ENCODE measurements around the gene TMEFF2. TPM values are rescaled to one million over a fixed set of nuclear protein-coding genes. Genes with fewer than 3 reads are reported as not detected.

TMEFF2 gene
- total RNA-seq, 4 donors from 2014 or later, result 0.27 to 0.32 TPM; not detected in 2

DNA sequence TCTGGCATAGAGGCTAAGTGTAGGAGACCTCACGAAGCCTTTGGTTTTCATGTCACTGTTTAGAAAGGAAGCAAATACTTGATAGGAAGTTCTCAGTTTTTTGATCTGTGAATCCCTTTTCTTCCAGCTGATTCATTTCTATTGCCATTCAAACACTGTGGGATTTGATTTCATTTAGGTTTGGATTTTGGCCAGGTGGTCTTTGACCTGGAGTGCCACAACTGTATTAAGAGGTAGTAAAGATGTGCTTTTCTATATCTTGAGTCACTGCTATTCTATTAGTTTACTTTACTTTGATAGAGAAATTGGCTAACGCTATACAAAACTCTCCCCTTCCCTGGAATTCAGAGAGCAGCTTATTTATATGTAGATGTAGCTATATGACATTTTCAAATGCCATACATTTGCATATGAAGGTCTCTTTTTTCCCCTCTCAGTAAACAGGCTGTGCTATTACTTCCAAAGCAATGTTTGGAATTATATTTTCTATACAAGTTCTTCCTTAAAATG lies 215.5 kb downstream of the TMEFF2 start:
- Histone ChIP-seq H3K27me3 (no peaks in the 10 kb centered on the region), H3K27ac (no peak overlapping the region), H3K4me3 (no peak overlapping the region), H3K36me3 (no peaks in the 10 kb centered on the region), H3K4me1 (peaks cover 0 to 7% (median 0%) of the 10 kb centered on the region in 4 donors), H3K9me3 (no peaks in the 10 kb centered on the region)
- TF ChIP-seq EP300 (IDR thresholded peaks at IDR 0.05; ENCODE audit: low read depth), result no peak
- TF ChIP-seq, protein P1, sequence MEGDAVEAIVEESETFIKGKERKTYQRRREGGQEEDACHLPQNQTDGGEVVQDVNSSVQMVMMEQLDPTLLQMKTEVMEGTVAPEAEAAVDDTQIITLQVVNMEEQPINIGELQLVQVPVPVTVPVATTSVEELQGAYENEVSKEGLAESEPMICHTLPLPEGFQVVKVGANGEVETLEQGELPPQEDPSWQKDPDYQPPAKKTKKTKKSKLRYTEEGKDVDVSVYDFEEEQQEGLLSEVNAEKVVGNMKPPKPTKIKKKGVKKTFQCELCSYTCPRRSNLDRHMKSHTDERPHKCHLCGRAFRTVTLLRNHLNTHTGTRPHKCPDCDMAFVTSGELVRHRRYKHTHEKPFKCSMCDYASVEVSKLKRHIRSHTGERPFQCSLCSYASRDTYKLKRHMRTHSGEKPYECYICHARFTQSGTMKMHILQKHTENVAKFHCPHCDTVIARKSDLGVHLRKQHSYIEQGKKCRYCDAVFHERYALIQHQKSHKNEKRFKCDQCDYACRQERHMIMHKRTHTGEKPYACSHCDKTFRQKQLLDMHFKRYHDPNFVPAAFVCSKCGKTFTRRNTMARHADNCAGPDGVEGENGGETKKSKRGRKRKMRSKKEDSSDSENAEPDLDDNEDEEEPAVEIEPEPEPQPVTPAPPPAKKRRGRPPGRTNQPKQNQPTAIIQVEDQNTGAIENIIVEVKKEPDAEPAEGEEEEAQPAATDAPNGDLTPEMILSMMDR (IDR thresholded peaks at IDR 0.05), result no peak
- TF ChIP-seq POLR2A (IDR thresholded peaks at IDR 0.05), result no peak
- no peak for TF ChIP-seq POLR2AphosphoS5 (IDR thresholded peaks at IDR 0.05)
- DNase-seq, result no peak
- intact Hi-C loops (cut with DNase I; ENCODE audit: low total_unique reads), result no loop called here
- in situ Hi-C loops (cut with MboI; ENCODE audit: low pct_ligation_motif_present in 1 of 4, low pct_unique_long_range_greater_than_20kb in 1 of 4, low sequenced_read_pairs in 3 of 4), result no loop called here
- WGBS, 2 donors (ENCODE audit: low coverage in 1 of 2), result 25 to 38% methylated on average over 2 of the region's 2 CpGs

DNA sequence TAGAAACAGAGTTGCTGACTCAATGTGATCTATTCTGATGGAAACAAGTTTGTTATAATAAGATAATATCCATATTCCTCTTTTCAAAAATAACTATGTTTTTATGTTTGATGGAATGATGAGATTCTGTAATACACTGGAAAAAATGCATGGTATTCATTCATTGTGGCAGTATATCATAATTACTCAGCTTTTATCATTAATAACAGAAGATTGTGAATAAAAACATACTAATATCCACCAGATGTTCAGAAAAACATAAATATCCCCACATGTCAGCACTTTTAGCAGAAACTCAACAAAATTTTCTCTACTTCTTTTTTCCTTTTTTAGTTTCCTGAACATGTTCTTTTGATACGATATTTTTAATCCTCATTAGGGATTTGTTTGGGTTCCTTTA lies 217.0 kb downstream of the TMEFF2 start:
- H3K4me1 ChIP-seq, result peaks cover 0 to 7% (median 0%) of the 10 kb centered on the region in 4 donors
- H3K27ac ChIP-seq, result no peak overlapping the region
- no peaks in the 10 kb centered on the region for H3K9me3 ChIP-seq
- DNase-seq, result no peak
- no peaks in the 10 kb centered on the region for H3K36me3 ChIP-seq
- WGBS, 2 donors (ENCODE audit: low coverage in 1 of 2), result 62 to 70% methylated on average over 1 of the region's 1 CpG
- no peak for TF ChIP-seq POLR2A (IDR thresholded peaks at IDR 0.05)
- TF ChIP-seq EP300 (IDR thresholded peaks at IDR 0.05; ENCODE audit: low read depth), result no peak
- TF ChIP-seq, protein P1 (IDR thresholded peaks at IDR 0.05), result no peak
- H3K27me3 ChIP-seq, result no peaks in the 10 kb centered on the region
- in situ Hi-C loops (cut with MboI; ENCODE audit: low pct_ligation_motif_present in 1 of 4, low pct_unique_long_range_greater_than_20kb in 1 of 4, low sequenced_read_pairs in 3 of 4), result no loop called here
- intact Hi-C loops (cut with DNase I; ENCODE audit: low total_unique reads), result no loop called here
- no peak overlapping the region for H3K4me3 ChIP-seq

DNA sequence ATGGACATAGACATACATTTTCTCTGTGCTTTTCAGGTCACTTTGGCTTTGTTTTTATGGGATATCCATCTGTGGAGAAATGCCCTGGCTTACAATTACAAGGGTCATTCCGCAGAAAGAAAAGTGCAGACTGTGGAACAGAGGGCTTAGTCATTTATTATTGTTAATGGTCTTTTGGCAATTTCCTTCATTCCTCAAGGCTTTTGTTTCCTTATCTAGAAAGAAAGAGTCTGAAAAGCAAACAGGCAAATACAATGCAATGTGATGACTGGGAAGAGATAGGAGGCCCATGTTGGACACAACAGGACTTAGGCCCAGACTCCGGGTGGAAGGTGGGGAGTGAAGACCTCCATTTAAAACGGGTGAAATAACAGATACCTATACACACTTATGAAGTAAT lies 218.3 kb downstream of the TMEFF2 start:
- H3K4me3 ChIP-seq, result no peak overlapping the region
- intact Hi-C loops (cut with DNase I; ENCODE audit: low total_unique reads), result no loop called here
- peaks cover 0 to 7% (median 0%) of the 10 kb centered on the region in 4 donors for H3K4me1 ChIP-seq
- no peak for DNase-seq
- no peak overlapping the region for H3K27ac ChIP-seq
- in situ Hi-C loops (cut with MboI; ENCODE audit: low pct_ligation_motif_present in 1 of 4, low pct_unique_long_range_greater_than_20kb in 1 of 4, low sequenced_read_pairs in 3 of 4), result no loop called here
- H3K27me3 ChIP-seq, result no peaks in the 10 kb centered on the region
- H3K9me3 ChIP-seq, result no peaks in the 10 kb centered on the region
- 57 to 79% methylated on average over 3 of the region's 3 CpGs for WGBS, 2 donors (ENCODE audit: low coverage in 1 of 2)
- H3K36me3 ChIP-seq, result no peaks in the 10 kb centered on the region
- TF ChIP-seq EP300 (IDR thresholded peaks at IDR 0.05; ENCODE audit: low read depth), result no peak

DNA sequence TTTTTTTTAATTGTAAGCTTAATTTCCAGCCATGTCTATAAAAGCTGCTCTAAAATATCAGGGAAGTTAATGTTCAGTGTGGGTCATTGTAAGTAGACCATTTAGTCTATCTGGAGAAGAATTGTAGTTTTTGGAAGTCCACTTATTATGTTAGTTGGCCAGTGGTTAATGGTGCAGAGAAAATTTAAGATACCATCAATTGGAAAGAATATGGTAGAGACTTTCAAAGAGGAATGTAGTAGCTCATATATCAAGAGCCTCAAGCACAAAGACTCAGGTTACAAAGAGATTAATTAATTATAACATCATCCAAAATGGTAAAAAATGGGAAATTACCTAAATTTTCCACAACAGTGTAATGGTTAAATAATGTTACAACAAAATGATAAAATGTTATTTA lies 220.1 kb downstream of the TMEFF2 start:
- intact Hi-C loops (cut with DNase I; ENCODE audit: low total_unique reads) (no loop called here), in situ Hi-C loops (cut with MboI; ENCODE audit: low pct_ligation_motif_present in 1 of 4, low pct_unique_long_range_greater_than_20kb in 1 of 4, low sequenced_read_pairs in 3 of 4) (no loop called here)
- H3K4me1 ChIP-seq, result peaks cover 0 to 7% (median 0%) of the 10 kb centered on the region in 4 donors
- TF ChIP-seq POLR2A (IDR thresholded peaks at IDR 0.05), result no peak
- TF ChIP-seq POLR2AphosphoS5 (IDR thresholded peaks at IDR 0.05), result no peak
- TF ChIP-seq EP300 (IDR thresholded peaks at IDR 0.05; ENCODE audit: low read depth), result no peak
- H3K36me3 ChIP-seq, result no peaks in the 10 kb centered on the region
- H3K4me3 ChIP-seq, result no peak overlapping the region
- DNase-seq, result no peak
- H3K27me3 ChIP-seq, result no peaks in the 10 kb centered on the region
- H3K27ac ChIP-seq, result no peak overlapping the region
- no peaks in the 10 kb centered on the region for H3K9me3 ChIP-seq

DNA sequence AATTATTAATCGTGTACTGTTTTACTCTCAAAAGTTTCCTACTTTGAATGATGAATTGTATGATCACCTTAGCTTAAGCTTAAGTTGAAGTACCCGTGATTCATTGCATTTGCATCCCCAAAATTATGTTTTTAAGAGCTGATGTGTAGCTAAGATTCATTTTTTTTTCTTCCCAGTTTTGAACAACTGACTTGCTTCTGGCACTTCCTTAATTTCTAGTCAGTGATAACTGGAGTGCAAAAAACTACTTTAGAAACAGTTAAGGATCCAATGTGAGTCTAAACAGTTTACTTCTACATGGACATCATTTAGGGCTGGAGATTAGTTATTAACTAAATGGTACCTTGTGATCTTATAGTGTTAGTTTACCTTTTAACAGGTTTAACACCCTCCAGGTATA lies 223.9 kb downstream of the TMEFF2 start:
- H3K4me1 ChIP-seq, result no peaks in the 10 kb centered on the region
- H3K27ac ChIP-seq, result no peak overlapping the region
- in situ Hi-C loops (cut with MboI; ENCODE audit: low pct_ligation_motif_present in 1 of 4, low pct_unique_long_range_greater_than_20kb in 1 of 4, low sequenced_read_pairs in 3 of 4), result no loop called here

More for the DNA sequence above, 223.9 kb downstream of the TMEFF2 start:
- Histone ChIP-seq H3K4me3 (no peak overlapping the region), H3K27me3 (no peaks in the 10 kb centered on the region), H3K9me3 (no peaks in the 10 kb centered on the region), H3K36me3 (no peaks in the 10 kb centered on the region)
- no peak for DNase-seq
- 62 to 73% methylated on average over 2 of the region's 2 CpGs for WGBS, 2 donors (ENCODE audit: low coverage in 1 of 2)
- intact Hi-C loops (cut with DNase I; ENCODE audit: low total_unique reads), result no loop called here
- TF ChIP-seq POLR2A (IDR thresholded peaks at IDR 0.05) (no peak), POLR2AphosphoS5 (IDR thresholded peaks at IDR 0.05) (no peak), EP300 (IDR thresholded peaks at IDR 0.05; ENCODE audit: low read depth) (no peak)
- TF ChIP-seq, protein P1 (IDR thresholded peaks at IDR 0.05), result no peak
